GM23338 (cell line): ENCODE data around the gene UPF1. TPM values are rescaled to one million over a fixed set of nuclear protein-coding genes. Genes with fewer than 3 reads are reported as not detected.

ENCODE experiments used
- ATAC-seq: fragments of 200-7000 bp; cut with Tn5 transposase; 3 replicates; pipeline ENCODE4 v1.9.1; 2020
- DNase-seq: peaks from one replicate; pipeline ENCODE4 v3.0.0-alpha.2; 2015; ENCODE audit warnings: low spot score
- H2AFZ ChIP-seq: fragments of 200-600 bp; sonication (generic); 2 replicates; pipeline ENCODE4 v1.8.0; 2016; ENCODE audit warnings: antibody characterized with exemption, mild to moderate bottlenecking, moderate library complexity
- H3F3A ChIP-seq: fragments of 200-600 bp; sonication (generic); replicated peaks from 2 replicates; pipeline ENCODE4 v1.8.0; 2017; ENCODE audit warnings: antibody characterized with exemption, mixed run types, low read depth
- H3K27ac ChIP-seq: fragments of 200-600 bp; sonication (generic); 2 replicates; pipeline ENCODE4 v1.6.1; 2016; ENCODE audit warnings: low read depth
- H3K27me3 ChIP-seq: fragments of 200-600 bp; sonication (generic); 2 replicates; pipeline ENCODE4 v1.8.0; 2016; ENCODE audit warnings: mild to moderate bottlenecking, mixed run types, moderate library complexity; ENCODE audit not compliant: insufficient read depth
- H3K36me3 ChIP-seq: fragments of 200-600 bp; sonication (generic); 2 replicates; pipeline ENCODE4 v1.8.0; 2016; ENCODE audit warnings: mild to moderate bottlenecking; ENCODE audit not compliant: insufficient read depth
- H3K4me1 ChIP-seq: fragments of 200-600 bp; sonication (generic); 2 replicates; pipeline ENCODE4 v1.8.0; 2016; ENCODE audit warnings: mild to moderate bottlenecking, moderate library complexity; ENCODE audit not compliant: insufficient read depth
- H3K4me2 ChIP-seq: fragments of 200-600 bp; sonication (generic); 2 replicates; pipeline ENCODE4 v1.7.1; 2017; ENCODE audit warnings: mixed run types
- H3K4me3 ChIP-seq: fragments of 200-600 bp; sonication (generic); 2 replicates; pipeline ENCODE4 v1.6.1; 2016; ENCODE audit warnings: mixed run types
- H3K79me2 ChIP-seq: fragments of 200-600 bp; sonication (generic); replicated peaks from 2 replicates; pipeline ENCODE4 v1.8.0; 2017; ENCODE audit warnings: mild to moderate bottlenecking; ENCODE audit not compliant: insufficient read depth
- H3K9me2 ChIP-seq: fragments of 200-600 bp; sonication (generic); 2 replicates; pipeline ENCODE4 v1.8.0; 2017; ENCODE audit not compliant: insufficient read depth
- H4K20me1 ChIP-seq: fragments of 200-600 bp; sonication (generic); replicated peaks from 2 replicates; pipeline ENCODE4 v1.8.0; 2017; ENCODE audit warnings: mild to moderate bottlenecking; ENCODE audit not compliant: insufficient read depth
- H3K27ac Mint-ChIP-seq: 2 replicates; pipeline ENCODE4 v1.8.0; 2020; ENCODE audit warnings: inconsistent platforms, mild to moderate bottlenecking, moderate library complexity, mixed read lengths
- H3K27me3 Mint-ChIP-seq: 3 replicates; pipeline ENCODE4 v1.8.0; 2022; ENCODE audit warnings: low read depth, mild to moderate bottlenecking, moderate library complexity, mixed read lengths, inconsistent platforms; ENCODE audit not compliant: insufficient read depth, poor library complexity
- H3K36me3 Mint-ChIP-seq: 3 replicates; pipeline ENCODE4 v1.8.0; 2021; ENCODE audit warnings: low read depth, mild to moderate bottlenecking, inconsistent platforms, moderate library complexity, mixed read lengths
- H3K4me1 Mint-ChIP-seq: 3 replicates; pipeline ENCODE4 v1.8.0; 2020; ENCODE audit warnings: mild to moderate bottlenecking, inconsistent platforms, mixed read lengths
- H3K4me3 Mint-ChIP-seq: 3 replicates; pipeline ENCODE4 v1.8.0; 2021; ENCODE audit warnings: moderate library complexity, mild to moderate bottlenecking, inconsistent platforms, mixed read lengths
- H3K9me3 Mint-ChIP-seq: 3 replicates; pipeline ENCODE4 v1.8.0; 2020; ENCODE audit warnings: moderate library complexity, mild to moderate bottlenecking, inconsistent platforms, mixed read lengths
- CREB1 ChIP-seq: fragments of 250-450 bp; sonication (Bioruptor Pico); IDR thresholded peaks from 2 replicates; pipeline ENCODE4 v1.5.0; 2020; ENCODE audit warnings: low read depth, mild to moderate bottlenecking, moderate library complexity
- CTCF ChIP-seq, 2 experiments: fragments of 200-600 bp in 1 of 2; sonication (generic) in 1 of 2; conservative IDR thresholded peaks; 2 replicates each; pipeline versions ENCODE4 v1.5.1 to v1.6.1; 2016 to 2017; ENCODE audit warnings: antibody characterized with exemption in 2 of 2, low read depth in 2 of 2, mild to moderate bottlenecking in 2 of 2, moderate library complexity in 1 of 2
- ETS1 ChIP-seq: IDR thresholded peaks from 2 replicates; pipeline ENCODE4 v1.6.1; 2016; ENCODE audit warnings: antibody characterized with exemption
- EZH2 ChIP-seq: fragments of 200-600 bp; sonication (generic); IDR thresholded peaks from one replicate; pipeline ENCODE4 v1.8.0; 2017; ENCODE audit warnings: antibody characterized with exemption, mild to moderate bottlenecking, low read depth; ENCODE audit not compliant: unreplicated experiment
- JUNB ChIP-seq: IDR thresholded peaks from one replicate; pipeline ENCODE4 v1.6.1; 2016; ENCODE audit warnings: antibody characterized with exemption; ENCODE audit not compliant: unreplicated experiment
- NANOG ChIP-seq: IDR thresholded peaks from 2 replicates; pipeline ENCODE4 v1.6.1; 2016; ENCODE audit warnings: antibody characterized with exemption, borderline replicate concordance
- POLR2AphosphoS5 ChIP-seq: IDR thresholded peaks from 2 replicates; pipeline ENCODE4 v1.6.1; 2016; ENCODE audit warnings: antibody characterized with exemption, low read depth
- REST ChIP-seq: IDR thresholded peaks from one replicate; pipeline ENCODE4 v1.6.1; 2018; ENCODE audit warnings: antibody characterized with exemption; ENCODE audit not compliant: unreplicated experiment
- STAT1 ChIP-seq: IDR thresholded peaks from one replicate; pipeline ENCODE4 v1.6.1; 2016; ENCODE audit warnings: antibody characterized with exemption; ENCODE audit not compliant: unreplicated experiment
- ZNF114 ChIP-seq: fragments of 250-450 bp; sonication (Bioruptor Pico); IDR thresholded peaks from 2 replicates; pipeline ENCODE4 v1.5.0; 2020; ENCODE audit warnings: mild to moderate bottlenecking, moderate library complexity
- ZNF331 ChIP-seq: fragments of 250-450 bp; sonication (Bioruptor Pico); IDR thresholded peaks from 2 replicates; pipeline ENCODE4 v1.5.0; 2020; ENCODE audit warnings: low read depth, mild to moderate bottlenecking, moderate library complexity
- polyA plus RNA-seq: library from polyadenylated mRNA; unstranded; fragments of >200 nt; fragmentation: Nextera tagmentation; extraction: Ambion mirVana; gene quantifications from 2 replicates; pipeline ENCODE4 v1.2.1, GENCODE V29; 2016
- total RNA-seq: library from RNA; depleted of rRNA; stranded (reverse); fragments of >200 nt; shearing (Covaris generic); gene quantifications from 2 replicates; pipeline ENCODE4 v1.2.3, GENCODE V29; 2014

UPF1 gene
- total and polyA plus RNA-seq, 2 experiments from 2014 or later, result 13.8 to 138 TPM

GRCh38 chr19:18861235-18861634 is 29.5 kb downstream of the UPF1 start:
- H2AFZ ChIP-seq, result no peak overlapping the region
- H3F3A ChIP-seq, result peaks cover 17% of the 10 kb centered on the region
- H3K79me2 ChIP-seq, result no peaks in the 10 kb centered on the region
- H3K36me3 ChIP-seq, result peaks cover 38% of the 10 kb centered on the region; the same call in 1 of the 2 replicates
- H3K4me2 ChIP-seq, result no peak overlapping the region
- no peaks in the 10 kb centered on the region for H3K27me3 ChIP-seq
- no peak overlapping the region for H3K4me3 ChIP-seq
- H3K9me2 ChIP-seq, result no peaks in the 10 kb centered on the region
- Mint-ChIP-seq H3K27me3 (no peaks in the 10 kb centered on the region), H3K27ac (no peak overlapping the region), H3K4me1 (peaks cover 2% of the 10 kb centered on the region; the same call in 1 of the 3 replicates), H3K36me3 (peaks cover 73% of the 10 kb centered on the region), H3K9me3 (no peaks in the 10 kb centered on the region), H3K4me3 (no peak overlapping the region)
- ATAC-seq (no peak), DNase-seq (no peak)
- no peaks in the 10 kb centered on the region for H3K4me1 ChIP-seq
- TF ChIP-seq EZH2 (no peak), CTCF (conservative IDR thresholded peaks at IDR 0.05; ENCODE audit: low read depth in 2 of 2) (no peak), NANOG (no peak), POLR2AphosphoS5 (no peak)
- H4K20me1 ChIP-seq, result peaks cover 12% of the 10 kb centered on the region
- H3K27ac ChIP-seq, result no peak overlapping the region

- peaks cover 14% of the 10 kb centered on the region for H4K20me1 ChIP-seq
- H3K36me3 Mint-ChIP-seq, result peaks cover 68% of the 10 kb centered on the region
- no peaks in the 10 kb centered on the region for H3K79me2 ChIP-seq
- H3K27ac ChIP-seq, result no peak overlapping the region
- H3K4me1 ChIP-seq, result no peaks in the 10 kb centered on the region; the same call in 1 of the 2 replicates
- H3K27me3 ChIP-seq, result no peaks in the 10 kb centered on the region
- no peaks in the 10 kb centered on the region for H3K9me3 Mint-ChIP-seq
- no peak for DNase-seq
- H3K27me3 Mint-ChIP-seq, result no peaks in the 10 kb centered on the region
- peaks cover 20% of the 10 kb centered on the region for H3F3A ChIP-seq
- no peak overlapping the region for H3K4me3 ChIP-seq
- H2AFZ ChIP-seq, result no peak overlapping the region
- no peak for ATAC-seq
- no peak for TF ChIP-seq ZNF114
- TF ChIP-seq ZNF331 (CRISPR knock-in tag), result no peak
- no peak for TF ChIP-seq POLR2AphosphoS5
- no peak for TF ChIP-seq CTCF (conservative IDR thresholded peaks at IDR 0.05; ENCODE audit: low read depth in 2 of 2)
- TF ChIP-seq CREB1 (CRISPR knock-in tag), result no peak
- no peak for TF ChIP-seq ETS1
- TF ChIP-seq STAT1, result no peak
- no peak for TF ChIP-seq REST
- no peak for TF ChIP-seq JUNB
- TF ChIP-seq EZH2, result no peak
- no peak overlapping the region for H3K27ac Mint-ChIP-seq
- H3K4me2 ChIP-seq, result no peak overlapping the region
- H3K4me1 Mint-ChIP-seq, result peaks cover 5% of the 10 kb centered on the region; the same call in 2 of the 3 replicates
- H3K36me3 ChIP-seq, result peaks cover 38% of the 10 kb centered on the region; the same call in 1 of the 2 replicates
- no peaks in the 10 kb centered on the region for H3K9me2 ChIP-seq
- H3K4me3 Mint-ChIP-seq, result no peak overlapping the region
Observed at GRCh38 chr19:18861917-18862316, 30.2 kb downstream of the UPF1 start.
